MCF 10A (cell line): ENCODE results near the gene C3orf33. TPM values are rescaled to one million over a fixed set of nuclear protein-coding genes. Genes with fewer than 3 reads are reported as not detected.

ENCODE experiments used
- BruUV-seq: library from RNA; stranded (reverse); fragments of 400-500 nt; replicated peaks from 2 replicates; lab custom pipeline; 2021; lab: Mats Ljungman, UMichigan
- CTCF ChIA-PET: fragments of 300-600 bp; sonication (Branson Sonifier 250); formaldehyde crosslinking; extraction: SDS; loops from one replicate; lab custom pipeline; 2021; ENCODE audit warnings: antibody characterized with exemption, inconsistent platforms; lab: Yijun Ruan, JAX
- POLR2A ChIA-PET: fragments of 300-600, 350-650 bp; sonication (Branson Sonifier 250); formaldehyde crosslinking; extraction: SDS; loops from one replicate; lab custom pipeline; 2020; ENCODE audit warnings: antibody characterized with exemption, inconsistent platforms; lab: Yijun Ruan, JAX
- DNase-seq: peaks from one replicate; pipeline ENCODE4 v3.0.0-alpha.2; 2018; ENCODE audit not compliant: unreplicated experiment
- H3K27ac Mint-ChIP-seq: one replicate; pipeline ENCODE4 v1.8.0; 2022; ENCODE audit warnings: mild to moderate bottlenecking, low read depth, mixed read lengths; ENCODE audit not compliant: unreplicated experiment
- H3K27me3 Mint-ChIP-seq: one replicate; pipeline ENCODE4 v1.8.0; 2022; ENCODE audit warnings: mixed read lengths; ENCODE audit not compliant: insufficient read depth, unreplicated experiment
- H3K36me3 Mint-ChIP-seq: one replicate; pipeline ENCODE4 v1.8.0; 2022; ENCODE audit warnings: mild to moderate bottlenecking, moderate library complexity, mixed read lengths; ENCODE audit not compliant: insufficient read depth, unreplicated experiment
- H3K4me1 Mint-ChIP-seq: one replicate; pipeline ENCODE4 v1.8.0; 2022; ENCODE audit warnings: mixed read lengths; ENCODE audit not compliant: insufficient read depth, unreplicated experiment
- H3K4me3 Mint-ChIP-seq: one replicate; pipeline ENCODE4 v1.8.0; 2022; ENCODE audit warnings: mild to moderate bottlenecking, moderate library complexity, mixed read lengths; ENCODE audit not compliant: unreplicated experiment
- H3K9me3 Mint-ChIP-seq: one replicate; pipeline ENCODE4 v1.8.0; 2022; ENCODE audit warnings: mixed read lengths; ENCODE audit not compliant: unreplicated experiment
- intact Hi-C: fragments of 100-400 bp; cut with micrococcal nuclease; formaldehyde crosslinking; loops from 2 replicates; pipeline ENCODE4 v1.14.1; 2022
- total RNA-seq: library from RNA; stranded (reverse); gene quantifications from 2 replicates; pipeline ENCODE4 v1.2.3, GENCODE V29; 2022
- TF ChIP-seq, protein P1 (sequence below): fragments of 200-600 bp; IDR thresholded peaks from one replicate; pipeline ENCODE4 v1.8.0; 2022; ENCODE audit warnings: antibody characterized with exemption, mild to moderate bottlenecking; ENCODE audit not compliant: unreplicated experiment

Gene C3orf33
- total RNA-seq, 1 experiment from 2014 or later = 3.6 TPM

DNA sequence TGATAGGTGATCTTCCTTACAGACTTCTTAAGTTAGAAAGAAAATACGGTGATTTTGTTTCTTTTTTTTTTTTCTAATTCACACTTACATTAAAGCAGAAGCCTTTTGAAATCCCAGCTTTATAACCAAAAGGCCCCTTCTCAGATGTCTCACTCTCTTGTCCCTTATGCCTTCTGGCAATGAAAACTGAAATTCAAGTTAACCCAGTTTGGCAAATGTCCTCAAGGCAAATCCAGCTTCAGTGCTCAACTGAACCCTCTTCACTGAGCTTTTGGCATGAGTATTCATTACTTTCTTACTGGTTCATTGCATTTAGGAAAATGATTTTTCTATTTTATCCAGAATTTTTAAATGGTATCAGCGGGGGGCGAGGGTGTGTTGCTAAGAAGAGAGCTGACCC, 78.2 kb downstream of the C3orf33 start:
- Mint-ChIP-seq H3K27ac (no peak overlapping the region), H3K9me3 (no peaks in the 10 kb centered on the region), H3K36me3 (no peaks in the 10 kb centered on the region), H3K4me3 (no peak overlapping the region), H3K4me1 (no peaks in the 10 kb centered on the region), H3K27me3 (no peaks in the 10 kb centered on the region)
- ChIA-PET POLR2A (no interaction called here), CTCF (interaction anchor here (0.7 kb wide), 1 partner anchor 11 kb away, joined by 3 read pairs; no protein-coding TSS in a partner anchor)
- intact Hi-C loops = no loop called here
- TF ChIP-seq, protein P1, sequence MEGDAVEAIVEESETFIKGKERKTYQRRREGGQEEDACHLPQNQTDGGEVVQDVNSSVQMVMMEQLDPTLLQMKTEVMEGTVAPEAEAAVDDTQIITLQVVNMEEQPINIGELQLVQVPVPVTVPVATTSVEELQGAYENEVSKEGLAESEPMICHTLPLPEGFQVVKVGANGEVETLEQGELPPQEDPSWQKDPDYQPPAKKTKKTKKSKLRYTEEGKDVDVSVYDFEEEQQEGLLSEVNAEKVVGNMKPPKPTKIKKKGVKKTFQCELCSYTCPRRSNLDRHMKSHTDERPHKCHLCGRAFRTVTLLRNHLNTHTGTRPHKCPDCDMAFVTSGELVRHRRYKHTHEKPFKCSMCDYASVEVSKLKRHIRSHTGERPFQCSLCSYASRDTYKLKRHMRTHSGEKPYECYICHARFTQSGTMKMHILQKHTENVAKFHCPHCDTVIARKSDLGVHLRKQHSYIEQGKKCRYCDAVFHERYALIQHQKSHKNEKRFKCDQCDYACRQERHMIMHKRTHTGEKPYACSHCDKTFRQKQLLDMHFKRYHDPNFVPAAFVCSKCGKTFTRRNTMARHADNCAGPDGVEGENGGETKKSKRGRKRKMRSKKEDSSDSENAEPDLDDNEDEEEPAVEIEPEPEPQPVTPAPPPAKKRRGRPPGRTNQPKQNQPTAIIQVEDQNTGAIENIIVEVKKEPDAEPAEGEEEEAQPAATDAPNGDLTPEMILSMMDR = no peak
- BruUV-seq = no TSS peak
- no peak for DNase-seq

DNA sequence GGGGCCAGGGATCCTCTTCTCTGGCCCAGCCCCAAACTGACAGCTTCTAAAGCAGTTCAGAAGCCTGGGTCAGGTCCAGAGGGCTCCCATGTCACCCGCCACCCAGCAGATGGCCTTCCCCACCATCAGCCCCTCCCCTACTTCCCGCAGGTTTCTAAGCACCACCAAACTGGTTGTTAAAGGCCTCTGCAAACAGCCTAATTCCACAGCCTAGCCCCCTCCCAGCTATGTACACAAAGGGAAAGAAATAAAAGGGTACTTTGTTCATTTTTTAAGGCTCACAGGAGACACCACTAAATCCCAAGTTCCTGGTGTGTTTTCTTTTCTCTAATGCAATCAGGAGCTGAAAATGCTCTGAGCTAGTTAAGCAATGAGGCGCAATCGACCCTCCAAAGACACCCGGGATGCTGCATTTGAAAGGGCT, 91.8 kb downstream of the C3orf33 start:
- no TSS peak for BruUV-seq
- POLR2A ChIA-PET = no interaction called here
- intact Hi-C loops = no loop called here
- CTCF ChIA-PET = interaction anchor here (2.2 kb wide), 1 partner anchor 12 kb away, joined by 15 read pairs; no protein-coding TSS in a partner anchor
- H3K27me3 Mint-ChIP-seq = no peaks in the 10 kb centered on the region
- TF ChIP-seq, protein P1 = no peak
- no peaks in the 10 kb centered on the region for H3K9me3 Mint-ChIP-seq
- H3K4me3 Mint-ChIP-seq = no peak overlapping the region
- no peak overlapping the region for H3K27ac Mint-ChIP-seq
- H3K36me3 Mint-ChIP-seq = no peaks in the 10 kb centered on the region
- no peaks in the 10 kb centered on the region for H3K4me1 Mint-ChIP-seq
- DNase-seq = no peak

Other genes starting within 250 kb of the C3orf33 start
- 0.10 and 0.12 TPM in 2 replicates for gene PLCH1, start 61.2 kb downstream of the C3orf33 start, total RNA-seq
- gene SLC33A1, start 48.1 kb upstream of the C3orf33 start, total RNA-seq = 65.6 and 91.7 TPM in 2 replicates
- gene GMPS, start 64.4 kb upstream of the C3orf33 start, total RNA-seq = 92.4 and 128 TPM in 2 replicates